Measurements from ENCODE around the gene IL1B.
A peak's percentile ranks its signal among the peaks of the same experiment; 100 is the strongest.
"Not testable (repeated sequence)": the region's sequence is repeated elsewhere in the genome, so short reads cannot be mapped to it uniquely, and the experiment has no call there.

IL1B gene

DNA sequence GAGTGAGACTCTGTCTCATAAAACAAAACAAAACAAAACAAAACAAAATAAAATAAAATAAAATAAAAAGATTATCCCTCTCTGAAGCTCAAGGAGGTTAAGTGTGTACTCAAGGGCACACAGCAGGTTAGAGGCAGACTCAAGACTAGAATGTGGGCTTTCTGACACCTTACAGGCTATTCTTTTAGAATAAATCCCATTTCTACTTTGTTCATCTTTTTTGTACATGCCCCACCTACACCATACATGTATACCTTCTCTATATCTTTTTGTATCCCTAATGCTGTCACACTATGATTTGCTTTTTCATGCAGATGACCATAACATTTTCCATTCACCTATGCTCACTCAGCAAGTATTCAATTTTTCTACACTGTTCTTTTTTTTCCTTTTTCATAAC, 2.6 kb downstream of the IL1B start:
- TF ChIP-seq, protein P1, sequence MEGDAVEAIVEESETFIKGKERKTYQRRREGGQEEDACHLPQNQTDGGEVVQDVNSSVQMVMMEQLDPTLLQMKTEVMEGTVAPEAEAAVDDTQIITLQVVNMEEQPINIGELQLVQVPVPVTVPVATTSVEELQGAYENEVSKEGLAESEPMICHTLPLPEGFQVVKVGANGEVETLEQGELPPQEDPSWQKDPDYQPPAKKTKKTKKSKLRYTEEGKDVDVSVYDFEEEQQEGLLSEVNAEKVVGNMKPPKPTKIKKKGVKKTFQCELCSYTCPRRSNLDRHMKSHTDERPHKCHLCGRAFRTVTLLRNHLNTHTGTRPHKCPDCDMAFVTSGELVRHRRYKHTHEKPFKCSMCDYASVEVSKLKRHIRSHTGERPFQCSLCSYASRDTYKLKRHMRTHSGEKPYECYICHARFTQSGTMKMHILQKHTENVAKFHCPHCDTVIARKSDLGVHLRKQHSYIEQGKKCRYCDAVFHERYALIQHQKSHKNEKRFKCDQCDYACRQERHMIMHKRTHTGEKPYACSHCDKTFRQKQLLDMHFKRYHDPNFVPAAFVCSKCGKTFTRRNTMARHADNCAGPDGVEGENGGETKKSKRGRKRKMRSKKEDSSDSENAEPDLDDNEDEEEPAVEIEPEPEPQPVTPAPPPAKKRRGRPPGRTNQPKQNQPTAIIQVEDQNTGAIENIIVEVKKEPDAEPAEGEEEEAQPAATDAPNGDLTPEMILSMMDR (IDR thresholded peaks at IDR 0.05; ENCODE audit: insufficient read depth, low read depth, low read length, missing control alignments), result no peak
- H3K4me3 ChIP-seq (ENCODE audit: low read length), result peak overlapping the region; percentile 53
- no peak for DNase-seq (ENCODE audit: low read depth)

DNA sequence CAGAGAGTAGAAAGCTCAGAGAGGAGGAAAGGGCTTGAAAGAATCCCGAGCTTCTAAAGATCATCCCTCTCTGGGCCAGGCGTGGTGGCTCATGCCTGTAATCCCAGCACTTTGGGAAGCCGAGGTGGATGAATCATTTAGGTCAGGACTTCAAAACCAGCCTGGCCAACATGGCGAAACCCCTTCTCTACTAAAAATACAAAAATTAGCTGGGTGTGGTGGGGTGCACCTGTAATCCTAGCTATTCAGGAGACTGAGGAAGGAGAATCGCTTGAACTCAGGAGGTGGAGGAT, 3.0 kb downstream of the IL1B start:
- not testable (repeated sequence) for H3K4me3 ChIP-seq (ENCODE audit: low read length)
- DNase-seq (ENCODE audit: low read depth), result peak; percentile 40

DNA sequence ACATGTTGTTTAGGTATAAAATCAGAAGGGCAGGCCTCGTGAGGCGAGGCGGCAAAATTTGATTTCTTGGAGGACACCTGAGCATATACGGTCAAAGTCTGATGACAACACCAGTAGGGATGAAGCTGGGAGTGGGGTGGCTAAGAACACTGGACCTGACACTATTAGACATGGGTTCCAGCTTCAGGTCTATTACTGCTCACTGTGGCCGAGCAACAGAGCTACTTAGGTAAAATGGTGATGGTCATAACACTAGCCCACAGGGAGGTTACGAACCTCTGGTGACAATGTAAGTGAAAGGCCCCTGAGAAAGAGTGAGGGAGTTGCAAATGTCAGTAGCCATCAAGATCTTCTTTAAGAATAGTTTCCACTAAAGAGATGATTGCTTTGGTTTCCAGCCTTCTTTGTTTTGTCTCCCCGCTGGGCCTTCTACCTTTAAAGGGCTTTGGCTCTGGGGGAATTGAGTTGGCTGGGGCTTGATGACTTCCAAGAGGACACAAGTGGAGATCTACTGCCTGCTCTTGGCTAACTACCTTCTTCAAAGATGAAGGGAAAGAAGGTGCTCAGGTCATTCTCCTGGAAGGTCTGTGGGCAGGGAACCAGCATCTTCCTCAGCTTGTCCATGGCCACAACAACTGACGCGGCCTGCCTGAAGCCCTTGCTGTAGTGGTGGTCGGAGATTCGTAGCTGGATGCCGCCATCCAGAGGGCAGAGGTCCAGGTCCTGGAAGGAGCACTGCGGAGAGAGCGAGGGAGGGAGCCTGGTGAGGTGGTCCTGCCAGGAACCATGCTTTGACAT, 3.5 kb downstream of the IL1B start:
- no peak overlapping the region for H3K4me3 ChIP-seq (ENCODE audit: low read length)
- TF ChIP-seq, protein P1 (IDR thresholded peaks at IDR 0.05; ENCODE audit: insufficient read depth, low read depth, low read length, missing control alignments), result no peak
- DNase-seq (ENCODE audit: low read depth), result no peak

DNA sequence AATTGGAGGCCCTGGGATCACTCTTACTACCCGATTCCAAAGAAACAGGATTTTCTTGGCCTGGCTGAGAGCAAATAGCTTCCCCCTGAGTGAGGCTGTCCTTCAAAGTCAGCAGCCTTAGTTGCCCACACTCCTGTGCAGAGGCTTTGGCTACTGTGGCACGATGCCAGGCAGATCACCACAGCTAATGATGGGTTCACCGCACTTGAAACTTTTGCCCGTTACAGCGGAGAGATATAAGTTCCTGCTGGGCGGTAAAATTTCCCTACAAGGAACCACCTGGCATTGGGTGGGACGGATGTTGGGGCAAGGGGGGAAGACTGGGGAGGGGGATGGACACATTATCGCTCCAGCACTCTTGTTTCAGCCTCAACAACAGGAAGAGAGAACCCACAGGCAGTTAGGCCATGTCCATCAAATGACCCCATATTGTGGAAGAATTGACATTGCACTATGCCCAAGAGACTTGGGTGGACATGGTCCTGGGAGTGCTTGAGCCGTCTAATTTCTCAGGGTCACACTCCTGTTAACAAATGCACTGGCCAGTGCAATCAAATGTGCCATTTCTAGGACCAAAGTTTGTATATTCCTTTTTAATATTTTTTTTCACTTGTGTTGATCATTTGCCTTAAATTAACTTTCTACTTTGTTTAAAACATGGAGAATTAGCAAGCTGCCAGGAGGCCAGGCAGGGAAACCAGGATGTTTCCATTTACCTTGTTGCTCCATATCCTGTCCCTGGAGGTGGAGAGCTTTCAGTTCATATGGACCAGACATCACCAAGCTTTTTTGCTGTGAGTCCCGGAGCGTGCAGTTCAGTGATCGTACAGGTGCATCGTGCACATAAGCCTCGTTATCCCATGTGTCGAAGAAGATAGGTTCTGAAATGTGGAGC, 4.4 kb downstream of the IL1B start:
- DNase-seq (ENCODE audit: low read depth), result no peak
- H3K4me3 ChIP-seq (ENCODE audit: low read length), result no peak overlapping the region
- TF ChIP-seq, protein P1 (IDR thresholded peaks at IDR 0.05; ENCODE audit: insufficient read depth, low read depth, low read length, missing control alignments), result no peak

DNA sequence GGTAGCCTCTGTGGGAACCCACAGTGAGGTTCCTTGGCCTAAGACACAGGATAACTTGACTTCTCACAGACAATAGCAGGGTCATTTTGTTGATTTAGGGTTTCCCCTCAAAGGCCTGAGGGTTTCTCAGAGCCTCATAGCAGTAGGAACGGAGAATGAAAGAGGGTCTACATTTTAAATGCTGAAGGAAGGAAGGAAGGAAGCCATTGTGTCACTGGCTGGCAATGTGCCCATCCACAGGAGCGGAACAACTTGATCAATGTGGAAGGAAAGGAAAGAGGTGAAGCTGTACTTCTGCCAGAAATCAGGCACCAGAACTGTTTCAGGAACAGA, 5.1 kb downstream of the IL1B start:
- no peak for DNase-seq (ENCODE audit: low read depth)
- TF ChIP-seq, protein P1 (IDR thresholded peaks at IDR 0.05; ENCODE audit: insufficient read depth, low read depth, low read length, missing control alignments), result no peak
- no peak overlapping the region for H3K4me3 ChIP-seq (ENCODE audit: low read length)

DNA sequence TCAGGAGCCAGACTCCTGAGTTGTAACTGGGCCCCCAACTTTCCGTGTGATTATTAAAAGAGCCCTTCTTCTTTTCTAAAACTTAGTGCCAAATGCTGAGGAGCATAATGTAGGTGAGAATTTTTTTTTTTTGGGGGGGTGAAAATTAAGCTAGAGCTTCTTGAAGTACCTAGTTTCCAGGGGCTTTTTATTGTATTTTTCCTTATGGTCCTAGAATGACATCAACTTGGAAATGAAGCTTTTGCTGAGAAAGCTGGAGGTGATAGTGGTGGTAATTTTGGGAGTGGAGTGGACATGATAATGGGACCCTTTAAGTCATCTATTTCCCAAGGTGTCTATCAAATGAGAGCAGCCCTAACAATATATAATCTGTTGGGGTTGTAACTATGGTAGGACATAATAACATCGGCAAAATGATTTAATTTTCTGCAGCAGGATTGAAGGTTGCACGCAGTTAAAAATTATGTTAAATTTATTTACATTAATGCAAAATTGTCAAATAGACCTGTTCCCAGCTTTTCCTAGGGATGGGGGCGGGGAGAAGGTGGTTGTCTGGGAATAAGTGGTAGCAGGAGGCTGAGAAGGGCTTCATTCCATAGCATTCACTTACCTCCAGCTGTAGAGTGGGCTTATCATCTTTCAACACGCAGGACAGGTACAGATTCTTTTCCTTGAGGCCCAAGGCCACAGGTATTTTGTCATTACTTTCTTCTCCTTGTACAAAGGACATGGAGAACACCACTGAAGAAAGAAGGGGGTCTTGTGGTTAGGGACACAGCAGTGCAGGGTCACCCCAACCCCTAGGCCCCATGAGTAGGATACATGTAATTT, 5.7 kb downstream of the IL1B start:
- DNase-seq (ENCODE audit: low read depth), result no peak
- H3K4me3 ChIP-seq (ENCODE audit: low read length), result no peak overlapping the region
- TF ChIP-seq, protein P1 (IDR thresholded peaks at IDR 0.05; ENCODE audit: insufficient read depth, low read depth, low read length, missing control alignments), result no peak
